Activated naive CD4-positive, alpha-beta T cell treated with anti-CD3 and anti-CD28 coated beads, Interleukin-2, amount 50 U/mL, for 24 hours (primary cell): ENCODE measurements around the gene DNM1.
"Not testable (repeated sequence)": the region's sequence is repeated elsewhere in the genome, so short reads cannot be mapped to it uniquely, and the experiment has no call there.

Experiments used
- H3K27ac Mint-ChIP-seq: one replicate; pipeline ENCODE4 v1.8.0; 2021; ENCODE audit warnings: mild to moderate bottlenecking, mixed read lengths
- H3K27me3 Mint-ChIP-seq: one replicate; pipeline ENCODE4 v1.8.0; 2021; ENCODE audit warnings: mixed read lengths
- H3K36me3 Mint-ChIP-seq: one replicate; pipeline ENCODE4 v1.8.0; 2021; ENCODE audit warnings: mixed read lengths
- H3K4me1 Mint-ChIP-seq: one replicate; pipeline ENCODE4 v1.8.0; 2021; ENCODE audit warnings: mixed read lengths
- H3K4me3 Mint-ChIP-seq: one replicate; pipeline ENCODE4 v1.8.0; 2021; ENCODE audit warnings: mild to moderate bottlenecking, mixed read lengths
- H3K9me3 Mint-ChIP-seq: one replicate; pipeline ENCODE4 v1.8.0; 2021; ENCODE audit warnings: mixed read lengths

DNM1 gene

DNA sequence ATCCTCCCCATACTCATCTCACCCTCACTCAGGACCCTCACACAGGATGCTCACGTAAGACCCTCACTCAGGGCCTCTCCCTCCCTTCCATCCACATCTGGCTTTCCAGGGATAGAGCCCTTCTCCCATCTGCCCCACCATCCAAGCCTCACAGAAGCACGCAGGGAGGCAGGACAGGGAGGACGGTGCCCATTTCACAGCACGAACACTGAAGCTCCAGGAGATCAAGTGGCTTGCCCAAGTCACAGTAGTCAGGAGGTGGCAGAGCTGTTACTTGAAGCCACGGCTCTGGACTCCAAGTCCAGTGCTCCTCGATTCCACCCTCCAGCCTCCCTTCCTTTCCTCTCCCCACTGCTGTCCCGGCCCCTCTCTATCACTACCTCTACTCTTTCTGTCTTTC is 21.7 kb downstream of the DNM1 start:
- no peak overlapping the region for H3K4me3 Mint-ChIP-seq
- H3K9me3 Mint-ChIP-seq = no peaks in the 10 kb centered on the region
- H3K36me3 Mint-ChIP-seq = no peaks in the 10 kb centered on the region
- no peak overlapping the region for H3K27ac Mint-ChIP-seq
- no peaks in the 10 kb centered on the region for H3K4me1 Mint-ChIP-seq
- H3K27me3 Mint-ChIP-seq = no peaks in the 10 kb centered on the region

DNA sequence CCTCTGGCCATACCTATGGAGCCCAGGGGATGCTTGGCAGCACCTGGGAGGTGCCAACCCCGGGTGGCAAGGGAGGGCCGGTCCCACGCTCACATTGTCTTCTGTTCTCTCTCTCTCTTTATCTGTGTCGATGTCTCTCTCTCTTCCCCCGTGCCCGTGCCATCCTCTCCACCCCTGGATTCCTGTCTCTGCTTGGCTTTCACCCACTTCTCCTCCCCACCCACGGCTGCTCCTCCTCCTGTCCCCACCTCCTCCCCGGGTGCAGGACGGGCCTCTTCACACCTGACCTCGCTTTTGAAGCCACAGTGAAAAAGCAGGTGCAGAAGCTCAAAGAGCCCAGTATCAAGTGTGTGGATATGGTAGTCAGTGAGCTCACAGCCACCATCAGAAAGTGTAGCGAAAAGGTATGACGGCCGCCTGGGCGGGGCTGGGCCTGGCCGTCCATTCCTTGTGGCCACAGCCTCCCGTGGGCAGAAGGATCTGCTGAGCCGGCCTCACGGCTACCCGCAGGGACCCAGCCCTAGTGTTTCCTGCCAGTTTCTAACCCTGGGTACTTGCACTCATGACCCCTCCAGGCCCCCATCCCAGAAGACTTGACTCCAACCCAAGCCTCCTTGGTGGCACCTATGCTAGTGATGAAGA is 22.7 kb downstream of the DNM1 start:
- no peak overlapping the region for H3K27ac Mint-ChIP-seq
- no peaks in the 10 kb centered on the region for H3K4me1 Mint-ChIP-seq
- H3K27me3 Mint-ChIP-seq = no peaks in the 10 kb centered on the region
- H3K36me3 Mint-ChIP-seq = no peaks in the 10 kb centered on the region
- H3K9me3 Mint-ChIP-seq = no peaks in the 10 kb centered on the region
- H3K4me3 Mint-ChIP-seq = no peak overlapping the region

DNA sequence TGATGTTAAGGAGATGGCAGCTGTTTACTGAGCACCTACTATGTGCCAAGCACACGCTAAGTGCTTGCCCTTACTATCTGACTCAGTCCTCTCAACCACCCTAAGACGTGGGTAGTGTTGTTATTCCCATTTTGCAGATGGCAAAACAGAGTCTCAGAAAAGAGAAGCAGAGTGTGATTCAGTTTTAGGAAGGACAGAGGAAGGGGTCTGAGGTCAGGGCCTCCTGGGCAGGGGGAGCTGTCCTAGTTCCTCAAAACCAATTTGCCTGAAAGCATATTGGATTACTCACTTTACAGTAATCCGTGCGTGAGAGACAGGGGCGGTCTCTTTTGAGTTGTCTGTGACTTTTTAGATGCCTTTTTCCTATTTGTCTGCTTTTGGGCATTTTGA is 23.2 kb downstream of the DNM1 start:
- Mint-ChIP-seq H3K9me3 (no peaks in the 10 kb centered on the region), H3K36me3 (no peaks in the 10 kb centered on the region), H3K27ac (no peak overlapping the region), H3K4me1 (no peaks in the 10 kb centered on the region), H3K27me3 (no peaks in the 10 kb centered on the region), H3K4me3 (no peak overlapping the region)

DNA sequence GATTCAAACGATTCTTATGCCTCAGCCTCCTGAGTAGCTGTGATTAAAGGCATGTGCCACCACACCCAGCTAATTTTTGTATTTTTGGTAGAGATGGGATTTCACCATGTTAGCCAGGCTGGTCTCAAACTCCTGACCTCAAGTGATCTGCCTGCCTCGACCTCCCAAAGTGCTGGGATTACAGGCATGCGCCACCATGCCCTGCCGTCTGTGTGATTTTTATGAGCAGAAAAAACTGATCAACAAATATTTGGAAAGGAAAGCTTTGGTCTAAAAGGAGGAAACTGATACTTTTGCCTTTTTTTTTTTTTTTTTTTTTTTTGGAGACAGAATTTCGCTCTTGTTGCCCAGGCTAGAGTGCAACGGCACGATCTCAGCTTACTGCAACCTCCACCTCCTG is 27.7 kb downstream of the DNM1 start:
- not testable (repeated sequence) for H3K27ac Mint-ChIP-seq, H3K27me3 Mint-ChIP-seq, H3K36me3 Mint-ChIP-seq

DNA sequence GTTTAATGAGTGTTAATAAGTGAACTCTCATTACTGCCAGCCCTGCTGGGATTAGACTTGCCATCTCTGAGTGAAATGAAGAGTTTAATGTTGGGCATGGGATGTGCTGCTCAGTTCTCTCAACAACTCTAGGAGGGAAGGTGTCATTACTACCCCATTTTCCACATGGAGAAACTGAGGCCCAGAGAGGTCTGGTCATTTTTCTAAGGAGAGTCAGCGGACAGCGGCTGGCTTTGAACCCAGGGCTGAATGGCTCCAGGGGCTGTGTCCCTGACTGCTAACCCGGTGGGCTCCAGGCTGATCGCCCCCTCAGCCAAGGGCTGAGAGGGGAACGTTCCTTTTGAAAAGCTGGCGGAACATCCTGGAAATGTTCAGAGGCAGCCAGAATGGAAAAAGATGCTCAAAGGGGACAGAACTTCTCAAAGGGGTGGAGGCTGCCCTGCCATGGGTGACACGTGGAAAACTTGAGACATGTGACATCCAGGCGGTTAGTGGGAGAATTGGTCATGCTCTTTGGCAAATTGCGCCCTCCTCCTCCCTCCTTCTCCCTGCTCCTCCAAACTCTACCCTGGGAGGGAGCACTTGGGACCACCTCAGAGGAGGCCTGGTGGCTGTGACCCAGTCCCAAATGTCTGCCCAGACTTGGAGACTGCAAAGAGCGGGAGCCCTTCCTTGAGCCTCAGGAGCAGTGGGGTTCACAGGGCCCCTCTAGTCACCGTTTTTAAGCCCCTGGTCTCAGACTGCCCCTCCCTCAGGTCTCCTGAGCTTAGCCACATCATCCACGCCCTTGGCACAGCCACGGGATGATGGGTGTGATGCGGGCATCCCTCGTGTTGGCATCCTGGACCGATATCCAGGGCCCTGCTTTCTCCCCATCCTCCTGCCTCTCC is 28.7 kb downstream of the DNM1 start:
- Mint-ChIP-seq H3K27ac (no peak overlapping the region), H3K4me1 (no peaks in the 10 kb centered on the region), H3K27me3 (no peaks in the 10 kb centered on the region), H3K9me3 (no peaks in the 10 kb centered on the region), H3K36me3 (no peaks in the 10 kb centered on the region), H3K4me3 (no peak overlapping the region)

More for the DNA sequence above, 27.7 kb downstream of the DNM1 start:
- not testable (repeated sequence) for H3K9me3 Mint-ChIP-seq, H3K4me1 Mint-ChIP-seq, H3K4me3 Mint-ChIP-seq

DNA sequence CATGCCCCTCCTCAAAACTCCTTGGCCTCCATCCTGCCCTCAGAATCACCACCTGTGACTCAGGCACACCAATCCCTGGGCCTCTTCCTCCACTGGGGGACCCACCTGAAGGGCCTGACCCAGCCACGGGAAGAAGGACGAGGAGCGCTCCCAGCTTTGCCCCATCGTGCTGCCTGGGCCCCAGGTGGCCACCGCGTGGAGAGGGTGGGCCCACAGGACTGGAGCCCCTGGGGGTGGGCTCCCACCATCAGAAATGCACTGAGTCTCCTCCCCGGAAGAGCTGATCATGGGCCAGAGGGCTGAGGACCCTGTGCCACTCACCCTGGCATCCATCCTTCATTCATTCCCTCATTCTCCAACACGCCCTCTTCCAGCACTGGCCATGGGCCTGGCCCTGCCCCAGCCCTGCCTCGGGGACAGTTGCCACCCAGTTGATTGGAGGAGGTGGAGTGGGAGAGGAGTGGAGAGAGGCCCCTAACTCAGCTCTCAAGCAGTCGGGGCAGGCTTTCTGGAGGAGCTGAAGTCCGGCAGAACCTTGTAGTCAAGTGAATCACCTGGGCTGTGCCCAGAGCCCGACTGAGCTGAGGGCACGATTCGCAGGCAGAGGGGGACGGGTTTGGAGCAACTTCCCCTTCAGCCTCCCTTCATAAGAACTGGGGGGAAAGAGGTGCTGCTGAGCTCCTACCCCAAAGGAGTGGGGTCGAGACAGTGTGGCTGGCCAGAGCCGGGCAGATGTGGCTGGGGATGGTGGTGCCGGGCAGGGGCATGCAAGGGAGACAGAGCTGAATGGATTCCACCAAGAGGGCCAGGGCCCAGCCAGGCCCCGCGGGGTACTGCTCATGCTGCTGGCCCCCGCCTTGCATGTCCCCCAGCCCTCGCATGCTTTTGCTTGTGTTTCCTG is 29.6 kb downstream of the DNM1 start:
- Mint-ChIP-seq H3K4me3 (no peak overlapping the region), H3K27me3 (no peaks in the 10 kb centered on the region), H3K36me3 (no peaks in the 10 kb centered on the region), H3K4me1 (no peaks in the 10 kb centered on the region), H3K9me3 (no peaks in the 10 kb centered on the region), H3K27ac (no peak overlapping the region)

DNA sequence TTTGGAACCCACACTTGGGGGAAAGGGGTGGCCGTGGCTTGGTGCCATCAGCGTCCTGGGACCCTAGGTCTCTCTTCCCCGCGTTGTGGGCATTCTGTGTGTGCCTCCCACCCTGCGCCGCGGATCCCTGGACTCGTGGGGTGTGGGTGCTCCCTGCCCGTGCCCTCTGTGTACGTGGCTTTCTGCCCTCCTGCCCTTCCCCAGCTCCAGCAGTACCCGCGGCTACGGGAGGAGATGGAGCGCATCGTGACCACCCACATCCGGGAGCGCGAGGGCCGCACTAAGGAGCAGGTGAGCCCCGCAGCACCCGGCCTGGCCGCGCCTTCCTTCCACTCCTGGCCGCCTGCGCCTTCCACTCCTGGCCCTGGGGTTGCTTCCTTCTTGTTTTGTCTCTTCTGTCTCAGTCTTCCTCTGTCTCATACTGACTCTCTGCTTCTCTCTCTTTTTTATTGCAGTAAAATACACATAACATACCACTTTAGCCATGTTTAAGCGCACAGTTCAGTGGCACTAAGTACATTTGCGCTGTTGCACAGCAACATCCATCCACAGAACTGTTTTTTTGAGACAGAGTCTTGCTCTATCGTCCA is 30.7 kb downstream of the DNM1 start:
- no peaks in the 10 kb centered on the region for H3K27me3 Mint-ChIP-seq
- no peaks in the 10 kb centered on the region for H3K4me1 Mint-ChIP-seq
- no peak overlapping the region for H3K4me3 Mint-ChIP-seq
- no peak overlapping the region for H3K27ac Mint-ChIP-seq
- H3K36me3 Mint-ChIP-seq = no peaks in the 10 kb centered on the region
- H3K9me3 Mint-ChIP-seq = no peaks in the 10 kb centered on the region

DNA sequence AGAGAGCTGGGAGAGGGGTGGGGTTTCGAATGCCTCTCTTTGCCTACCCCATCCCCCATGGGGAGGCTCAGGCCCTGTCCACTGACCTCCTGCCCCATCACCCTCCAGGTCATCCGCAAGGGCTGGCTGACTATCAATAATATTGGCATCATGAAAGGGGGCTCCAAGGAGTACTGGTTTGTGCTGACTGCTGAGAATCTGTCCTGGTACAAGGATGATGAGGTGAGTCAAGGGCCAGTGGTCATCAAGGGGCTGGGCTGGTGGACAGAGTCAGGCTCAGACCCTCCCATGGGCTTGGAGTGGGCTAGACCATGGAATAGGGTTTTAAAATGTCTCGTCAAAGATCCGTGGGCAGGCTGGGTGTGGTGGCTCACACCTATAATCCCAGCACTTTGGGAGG is 38.9 kb downstream of the DNM1 start:
- H3K4me3 Mint-ChIP-seq = no peak overlapping the region
- no peaks in the 10 kb centered on the region for H3K36me3 Mint-ChIP-seq
- no peaks in the 10 kb centered on the region for H3K9me3 Mint-ChIP-seq
- H3K27ac Mint-ChIP-seq = no peak overlapping the region
- H3K4me1 Mint-ChIP-seq = peaks cover 10% of the 10 kb centered on the region
- H3K27me3 Mint-ChIP-seq = peaks cover 11% of the 10 kb centered on the region

DNA sequence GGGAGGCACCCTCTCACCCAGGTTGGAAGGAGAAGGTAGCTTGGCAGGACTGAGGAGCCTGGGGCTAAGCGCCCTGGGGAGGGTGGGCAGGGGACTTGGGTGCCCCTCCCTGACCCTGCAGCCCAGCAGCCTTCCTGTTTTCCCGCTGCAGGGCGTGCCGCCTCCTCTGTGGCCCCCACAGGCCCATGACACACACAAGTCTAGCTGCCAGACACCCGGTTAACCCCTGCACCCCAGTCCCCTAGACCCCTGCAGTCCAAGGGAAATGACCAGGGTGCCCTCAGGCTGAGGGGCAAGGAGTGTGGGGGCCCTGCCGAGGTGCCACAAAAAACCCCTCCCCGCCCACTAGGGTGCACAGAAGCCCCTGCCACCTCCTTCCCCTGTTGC is 39.6 kb downstream of the DNM1 start:
- no peak overlapping the region for H3K4me3 Mint-ChIP-seq
- H3K27me3 Mint-ChIP-seq = peaks cover 11% of the 10 kb centered on the region
- H3K9me3 Mint-ChIP-seq = no peaks in the 10 kb centered on the region
- H3K27ac Mint-ChIP-seq = no peak overlapping the region
- H3K4me1 Mint-ChIP-seq = peaks cover 10% of the 10 kb centered on the region
- H3K36me3 Mint-ChIP-seq = no peaks in the 10 kb centered on the region

DNA sequence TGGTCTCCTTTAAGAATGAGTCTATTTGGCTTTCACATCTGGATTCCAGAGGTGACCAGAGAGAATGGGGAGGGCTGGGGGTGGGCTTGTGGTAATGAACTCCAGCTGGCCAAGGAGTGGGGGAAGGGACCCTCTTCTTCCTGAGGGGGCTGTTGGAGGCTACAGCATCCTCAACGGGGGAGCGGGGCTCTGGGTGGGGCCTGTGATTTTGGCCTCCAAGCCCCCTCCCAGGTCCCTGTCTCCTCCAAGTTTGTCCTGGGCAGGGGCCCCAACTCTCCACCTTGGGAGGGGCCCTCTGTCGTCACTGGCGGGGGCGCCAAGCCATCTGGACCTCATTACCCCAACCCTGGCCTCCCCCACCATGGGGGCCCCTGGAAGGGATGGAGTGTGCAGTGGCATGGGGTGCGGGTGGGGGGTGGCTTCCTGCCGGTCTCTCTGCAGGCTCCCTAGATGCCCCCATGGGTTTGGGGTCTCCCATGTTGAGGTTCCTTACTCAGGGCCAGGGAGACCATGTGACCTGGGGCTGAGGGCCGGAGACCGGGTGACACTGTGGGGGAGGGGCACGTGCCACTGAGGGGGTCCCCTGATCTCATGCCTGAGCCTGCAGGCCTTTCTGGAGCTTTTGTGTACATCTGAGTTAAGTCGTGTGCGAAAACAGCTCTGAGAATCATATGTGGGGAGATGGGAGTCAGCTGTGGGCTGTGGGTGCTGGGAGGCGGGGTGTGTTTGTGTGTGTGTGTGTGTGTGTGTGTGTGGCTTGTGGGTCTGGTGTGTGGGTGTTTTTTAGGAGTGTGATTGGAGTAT is 40.2 kb downstream of the DNM1 start:
- Mint-ChIP-seq H3K4me3 (no peak overlapping the region), H3K9me3 (no peaks in the 10 kb centered on the region), H3K36me3 (no peaks in the 10 kb centered on the region), H3K27ac (no peak overlapping the region), H3K27me3 (peaks cover 11% of the 10 kb centered on the region), H3K4me1 (peaks cover 10% of the 10 kb centered on the region)

DNA sequence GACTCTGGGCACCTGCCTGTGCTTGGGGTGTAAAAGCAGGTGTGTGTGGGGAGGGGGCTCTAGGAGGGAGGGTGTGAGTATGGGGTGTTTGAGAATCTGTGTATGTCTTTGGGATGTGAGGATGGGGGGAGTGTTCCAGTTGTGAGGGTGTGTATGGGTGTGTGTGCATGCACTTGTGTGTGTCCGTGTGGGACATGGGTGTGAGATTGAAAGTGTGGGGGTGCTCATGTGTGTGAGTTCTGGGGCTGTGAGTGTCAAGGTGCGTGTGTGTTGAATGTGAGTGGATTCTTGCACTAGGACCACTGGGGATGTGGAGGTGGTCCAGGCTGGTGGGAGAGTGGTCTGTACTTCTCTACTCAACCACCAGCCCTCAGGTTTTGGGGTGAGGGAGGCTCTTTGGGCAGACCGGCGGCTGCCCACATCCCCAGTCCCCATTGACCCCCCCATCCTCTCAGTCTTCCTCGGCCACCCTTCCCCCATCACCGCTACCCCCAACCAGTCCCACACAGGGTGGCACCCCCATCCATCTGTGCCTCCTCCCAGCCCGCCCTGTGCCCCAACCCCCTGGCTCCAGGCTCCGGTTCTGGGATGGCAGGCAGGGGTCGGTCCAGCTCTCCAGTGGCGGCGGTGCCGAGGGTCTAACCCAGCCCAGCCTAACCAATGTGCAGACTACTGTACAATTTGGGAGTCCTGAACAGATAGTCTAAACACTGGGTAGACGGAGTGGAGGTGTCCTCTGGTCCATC is 41.1 kb downstream of the DNM1 start:
- peaks cover 10% of the 10 kb centered on the region for H3K4me1 Mint-ChIP-seq
- no peaks in the 10 kb centered on the region for H3K36me3 Mint-ChIP-seq
- peaks cover 11% of the 10 kb centered on the region for H3K27me3 Mint-ChIP-seq
- no peak overlapping the region for H3K27ac Mint-ChIP-seq
- no peak overlapping the region for H3K4me3 Mint-ChIP-seq
- no peaks in the 10 kb centered on the region for H3K9me3 Mint-ChIP-seq

DNA sequence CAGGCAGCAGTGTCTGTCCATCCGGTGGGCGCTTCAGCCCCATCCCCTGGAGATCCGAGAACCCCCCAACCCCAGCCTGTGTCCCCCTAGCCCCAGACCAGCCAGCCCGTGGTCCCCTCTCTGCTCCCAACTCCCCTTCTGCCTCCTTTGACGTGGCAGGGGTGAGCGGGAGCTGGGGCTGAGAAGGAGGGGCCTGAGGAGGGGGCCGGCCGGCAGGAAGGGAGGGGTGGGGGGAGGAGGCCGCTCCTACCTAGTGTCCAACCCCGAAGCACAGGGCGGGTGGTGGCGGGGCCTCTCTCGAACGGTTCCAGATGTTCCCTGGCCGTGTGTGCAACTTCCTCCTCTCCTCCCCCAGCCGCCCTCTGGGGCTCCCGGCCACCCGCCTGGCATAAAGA is 41.7 kb downstream of the DNM1 start:
- Mint-ChIP-seq H3K27ac (no peak overlapping the region), H3K36me3 (no peaks in the 10 kb centered on the region), H3K9me3 (no peaks in the 10 kb centered on the region), H3K4me3 (no peak overlapping the region), H3K4me1 (peaks cover 12% of the 10 kb centered on the region), H3K27me3 (peaks cover 11% of the 10 kb centered on the region)

DNA sequence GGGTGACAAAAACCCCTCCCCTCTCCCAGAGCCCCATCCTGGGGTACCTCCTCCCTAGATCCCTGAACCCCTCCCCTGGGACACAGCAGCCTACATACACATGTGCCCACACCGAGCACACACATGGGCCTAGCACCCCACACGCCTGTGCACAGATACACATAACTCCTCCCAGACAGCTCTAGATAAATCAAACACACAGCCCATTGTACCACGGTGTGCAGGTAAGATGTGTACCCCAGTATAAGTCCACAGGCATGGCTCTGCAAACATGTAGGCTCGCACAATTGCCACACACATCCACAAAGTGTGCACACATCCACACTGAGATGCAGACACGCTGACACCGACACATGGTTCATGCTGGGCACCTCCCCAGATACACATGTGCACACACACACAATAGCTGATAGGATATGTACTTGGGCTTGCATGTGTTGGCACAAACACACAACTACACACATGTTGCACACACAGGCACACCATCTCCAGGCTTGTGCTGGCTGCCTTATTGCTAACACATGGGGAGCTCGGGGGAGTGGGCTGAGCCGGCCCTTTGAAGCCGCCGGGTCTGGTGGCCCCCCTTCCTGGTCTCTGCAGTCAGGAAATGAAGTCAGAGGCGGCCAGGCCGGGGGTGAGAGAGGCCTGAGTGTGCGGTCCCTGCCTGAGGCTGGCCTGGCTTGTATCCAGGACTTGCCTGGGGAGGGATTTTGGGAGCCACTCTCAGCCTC is 42.4 kb downstream of the DNM1 start:
- no peak overlapping the region for H3K27ac Mint-ChIP-seq

DNA sequence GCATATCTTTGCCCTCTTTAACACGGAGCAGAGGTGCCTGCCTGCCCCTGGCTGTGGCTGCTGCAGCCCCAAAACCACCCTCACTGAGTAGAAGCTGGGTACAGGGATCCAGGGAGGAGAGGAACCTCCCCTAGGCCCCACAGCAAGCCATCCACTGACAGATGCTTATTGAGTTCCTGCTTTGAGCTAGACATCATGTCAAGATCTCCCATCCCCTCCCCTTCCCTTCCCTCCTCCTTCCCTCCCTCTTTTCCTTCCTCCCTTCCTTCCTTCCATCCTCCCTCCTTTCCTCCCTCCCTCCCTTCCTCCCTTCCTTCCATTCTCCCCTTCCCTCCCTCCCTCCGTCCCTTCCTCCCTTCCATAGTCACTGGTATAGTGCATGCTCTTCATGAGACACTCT is 43.3 kb downstream of the DNM1 start:
- H3K27me3 Mint-ChIP-seq = peaks cover 10% of the 10 kb centered on the region

More for the DNA sequence above, 42.4 kb downstream of the DNM1 start:
- no peak overlapping the region for H3K4me3 Mint-ChIP-seq
- H3K27me3 Mint-ChIP-seq = peaks cover 11% of the 10 kb centered on the region
- H3K36me3 Mint-ChIP-seq = no peaks in the 10 kb centered on the region
- peaks cover 12% of the 10 kb centered on the region for H3K4me1 Mint-ChIP-seq
- no peaks in the 10 kb centered on the region for H3K9me3 Mint-ChIP-seq

More for the DNA sequence above, 43.3 kb downstream of the DNM1 start:
- H3K4me1 Mint-ChIP-seq = peaks cover 18% of the 10 kb centered on the region
- no peaks in the 10 kb centered on the region for H3K9me3 Mint-ChIP-seq
- no peak overlapping the region for H3K27ac Mint-ChIP-seq
- H3K36me3 Mint-ChIP-seq = no peaks in the 10 kb centered on the region
- H3K4me3 Mint-ChIP-seq = no peak overlapping the region
